ENCODE results near the gene KIRREL1. TPM values are rescaled to one million over a fixed set of nuclear protein-coding genes. Genes with fewer than 3 reads are reported as not detected.

KIRREL1 gene
- total RNA-seq, 1 donor = 174 TPM

DNA sequence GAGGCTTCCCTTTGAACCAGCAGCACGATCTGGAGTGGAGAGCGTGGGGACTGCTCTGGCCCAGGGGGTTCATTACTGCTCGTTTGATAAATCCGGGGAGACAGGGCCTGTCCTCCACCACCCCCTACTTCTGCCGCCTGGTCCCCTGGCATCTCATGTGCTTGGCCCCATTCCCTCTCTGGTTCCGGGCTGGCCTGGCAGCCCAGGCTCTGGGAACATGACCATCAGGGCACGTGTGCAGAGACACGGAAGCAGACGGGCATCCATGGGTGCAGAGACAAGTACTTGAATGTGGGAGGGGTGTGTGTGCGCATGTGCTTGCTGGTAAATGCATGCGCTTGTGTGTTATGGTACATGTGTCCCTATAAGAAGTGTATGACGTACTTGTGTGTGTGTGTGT lies 75.5 kb downstream of the KIRREL1 start:
- Histone ChIP-seq H3K36me3 (ENCODE audit: insufficient read depth, low read length) (peaks cover 17% of the 10 kb centered on the region), H3K4me2 (ENCODE audit: insufficient read depth, low read length) (no peak overlapping the region), H4K20me1 (ENCODE audit: insufficient read depth, low read length) (peaks cover 93% of the 10 kb centered on the region), H3K9me3 (ENCODE audit: low read depth, low read length) (no peaks in the 10 kb centered on the region), H3K4me1 (ENCODE audit: insufficient read depth, low read length) (peaks cover 22% of the 10 kb centered on the region), H3K27ac (ENCODE audit: low read depth, low read length) (no peak overlapping the region), H3K4me3 (ENCODE audit: insufficient read depth, low read length) (no peak overlapping the region), H3K79me2 (ENCODE audit: insufficient read depth, low read length) (peaks cover 97% of the 10 kb centered on the region), H2AFZ (ENCODE audit: low read length) (no peak overlapping the region), H3K27me3 (ENCODE audit: insufficient read depth, low read length) (no peaks in the 10 kb centered on the region)
- TF ChIP-seq, protein P1, sequence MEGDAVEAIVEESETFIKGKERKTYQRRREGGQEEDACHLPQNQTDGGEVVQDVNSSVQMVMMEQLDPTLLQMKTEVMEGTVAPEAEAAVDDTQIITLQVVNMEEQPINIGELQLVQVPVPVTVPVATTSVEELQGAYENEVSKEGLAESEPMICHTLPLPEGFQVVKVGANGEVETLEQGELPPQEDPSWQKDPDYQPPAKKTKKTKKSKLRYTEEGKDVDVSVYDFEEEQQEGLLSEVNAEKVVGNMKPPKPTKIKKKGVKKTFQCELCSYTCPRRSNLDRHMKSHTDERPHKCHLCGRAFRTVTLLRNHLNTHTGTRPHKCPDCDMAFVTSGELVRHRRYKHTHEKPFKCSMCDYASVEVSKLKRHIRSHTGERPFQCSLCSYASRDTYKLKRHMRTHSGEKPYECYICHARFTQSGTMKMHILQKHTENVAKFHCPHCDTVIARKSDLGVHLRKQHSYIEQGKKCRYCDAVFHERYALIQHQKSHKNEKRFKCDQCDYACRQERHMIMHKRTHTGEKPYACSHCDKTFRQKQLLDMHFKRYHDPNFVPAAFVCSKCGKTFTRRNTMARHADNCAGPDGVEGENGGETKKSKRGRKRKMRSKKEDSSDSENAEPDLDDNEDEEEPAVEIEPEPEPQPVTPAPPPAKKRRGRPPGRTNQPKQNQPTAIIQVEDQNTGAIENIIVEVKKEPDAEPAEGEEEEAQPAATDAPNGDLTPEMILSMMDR (IDR thresholded peaks at IDR 0.05; ENCODE audit: extremely low read depth, low read depth, low read length) = no peak
- no peak for DNase-seq (ENCODE audit: insufficient read length, low spot score, missing footprints)

DNA sequence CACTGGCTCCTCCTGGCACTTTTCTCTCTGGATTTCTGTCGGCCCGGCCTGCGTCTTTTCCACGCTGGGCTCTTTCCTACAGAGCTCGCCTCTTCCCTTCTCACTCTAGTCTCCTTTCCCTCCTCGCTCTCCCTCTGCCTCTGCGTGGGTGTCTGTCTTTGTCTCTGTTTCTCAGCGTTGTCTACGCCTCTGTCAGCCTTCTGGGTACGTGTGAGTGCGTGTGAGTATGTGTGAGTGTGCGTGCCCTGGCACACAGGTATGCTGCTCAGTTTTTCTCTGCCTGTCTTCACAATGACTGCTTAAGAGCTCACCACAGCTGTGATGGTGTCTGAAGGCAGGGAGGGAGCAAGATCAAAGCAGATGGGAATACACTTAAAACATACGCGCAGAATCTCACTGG lies 77.7 kb downstream of the KIRREL1 start:
- peaks cover 25% of the 10 kb centered on the region for H3K36me3 ChIP-seq (ENCODE audit: insufficient read depth, low read length)
- TF ChIP-seq, protein P1 (IDR thresholded peaks at IDR 0.05; ENCODE audit: extremely low read depth, low read depth, low read length) = no peak
- H3K4me1 ChIP-seq (ENCODE audit: insufficient read depth, low read length) = peaks cover 22% of the 10 kb centered on the region
- H3K79me2 ChIP-seq (ENCODE audit: insufficient read depth, low read length) = peaks cover 98% of the 10 kb centered on the region
- H3K27me3 ChIP-seq (ENCODE audit: insufficient read depth, low read length) = no peaks in the 10 kb centered on the region
- no peak overlapping the region for H3K27ac ChIP-seq (ENCODE audit: low read depth, low read length)
- H2AFZ ChIP-seq (ENCODE audit: low read length) = no peak overlapping the region
- H3K4me3 ChIP-seq (ENCODE audit: insufficient read depth, low read length) = no peak overlapping the region
- H3K4me2 ChIP-seq (ENCODE audit: insufficient read depth, low read length) = no peak overlapping the region
- H3K9me3 ChIP-seq (ENCODE audit: low read depth, low read length) = no peaks in the 10 kb centered on the region
- DNase-seq (ENCODE audit: insufficient read length, low spot score, missing footprints) = no peak
- peaks cover 94% of the 10 kb centered on the region for H4K20me1 ChIP-seq (ENCODE audit: insufficient read depth, low read length)

DNA sequence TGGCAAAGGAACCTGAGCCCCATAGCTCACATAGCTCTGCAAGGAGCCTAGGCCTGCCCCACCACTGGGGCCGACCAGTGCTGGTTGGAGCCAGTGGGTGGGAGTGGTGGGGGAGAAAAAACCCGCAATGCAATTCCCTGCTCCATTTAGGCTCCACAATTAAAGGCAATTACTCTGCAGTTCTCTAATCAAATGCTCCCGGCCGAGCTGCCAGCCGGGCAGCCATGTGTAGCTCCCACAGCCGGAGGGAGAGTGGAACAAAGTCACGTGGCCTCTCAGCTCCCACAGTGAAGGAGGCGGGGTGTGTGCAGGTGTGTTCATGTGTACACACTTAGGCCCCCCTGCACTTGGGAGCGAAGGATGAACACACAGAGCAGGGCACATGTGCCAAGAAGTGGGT lies 81.6 kb downstream of the KIRREL1 start:
- H3K4me3 ChIP-seq (ENCODE audit: insufficient read depth, low read length) = no peak overlapping the region
- peaks cover 89% of the 10 kb centered on the region for H3K79me2 ChIP-seq (ENCODE audit: insufficient read depth, low read length)
- peaks cover 50% of the 10 kb centered on the region for H3K36me3 ChIP-seq (ENCODE audit: insufficient read depth, low read length)
- H4K20me1 ChIP-seq (ENCODE audit: insufficient read depth, low read length) = peaks cover 83% of the 10 kb centered on the region
- no peaks in the 10 kb centered on the region for H3K27me3 ChIP-seq (ENCODE audit: insufficient read depth, low read length)
- no peak overlapping the region for H3K4me2 ChIP-seq (ENCODE audit: insufficient read depth, low read length)
- TF ChIP-seq, protein P1 (IDR thresholded peaks at IDR 0.05; ENCODE audit: extremely low read depth, low read depth, low read length) = no peak
- H3K27ac ChIP-seq (ENCODE audit: low read depth, low read length) = no peak overlapping the region
- no peaks in the 10 kb centered on the region for H3K9me3 ChIP-seq (ENCODE audit: low read depth, low read length)
- H3K4me1 ChIP-seq (ENCODE audit: insufficient read depth, low read length) = peaks cover 5% of the 10 kb centered on the region
- no peak overlapping the region for H2AFZ ChIP-seq (ENCODE audit: low read length)
- no peak for DNase-seq (ENCODE audit: insufficient read length, low spot score, missing footprints)

DNA sequence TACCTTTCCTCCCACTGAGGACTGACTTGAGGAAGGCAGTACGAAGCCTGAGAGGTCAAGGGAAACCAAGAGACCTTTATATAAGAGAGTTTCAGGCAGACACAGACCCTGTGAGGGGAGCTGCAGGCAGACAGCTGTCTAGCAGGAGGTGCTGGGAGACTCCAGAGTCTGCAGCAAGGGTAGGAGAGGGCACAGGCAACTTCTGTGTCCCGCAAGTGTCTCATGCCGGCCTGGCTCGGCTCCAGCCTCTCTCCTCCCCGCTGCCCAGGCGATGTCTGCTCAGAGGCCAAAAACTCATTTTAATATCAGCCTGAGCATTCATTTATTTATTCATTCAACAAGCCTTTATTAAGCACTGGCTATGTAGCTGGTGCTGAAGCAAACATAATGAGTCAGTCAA lies 83.0 kb downstream of the KIRREL1 start:
- Histone ChIP-seq H3K4me3 (ENCODE audit: insufficient read depth, low read length) (no peak overlapping the region), H2AFZ (ENCODE audit: low read length) (no peak overlapping the region)

More for the DNA sequence above, 83.0 kb downstream of the KIRREL1 start:
- H3K79me2 ChIP-seq (ENCODE audit: insufficient read depth, low read length) = peaks cover 76% of the 10 kb centered on the region
- H3K4me2 ChIP-seq (ENCODE audit: insufficient read depth, low read length) = no peak overlapping the region
- peaks cover 70% of the 10 kb centered on the region for H4K20me1 ChIP-seq (ENCODE audit: insufficient read depth, low read length)
- no peaks in the 10 kb centered on the region for H3K27me3 ChIP-seq (ENCODE audit: insufficient read depth, low read length)
- H3K36me3 ChIP-seq (ENCODE audit: insufficient read depth, low read length) = peaks cover 60% of the 10 kb centered on the region
- H3K9me3 ChIP-seq (ENCODE audit: low read depth, low read length) = no peaks in the 10 kb centered on the region
- H3K27ac ChIP-seq (ENCODE audit: low read depth, low read length) = no peak overlapping the region
- TF ChIP-seq, protein P1 (IDR thresholded peaks at IDR 0.05; ENCODE audit: extremely low read depth, low read depth, low read length) = no peak
- no peaks in the 10 kb centered on the region for H3K4me1 ChIP-seq (ENCODE audit: insufficient read depth, low read length)
- DNase-seq (ENCODE audit: insufficient read length, low spot score, missing footprints) = no peak
